Epithelial cell of proximal tubule (primary cell): Measurements from ENCODE around the gene NLRP12. TPM values are rescaled to one million over a fixed set of nuclear protein-coding genes. Genes with fewer than 3 reads are reported as not detected.
"Not testable (repeated sequence)": the region's sequence is repeated elsewhere in the genome, so short reads cannot be mapped to it uniquely, and the experiment has no call there.

Experiments
- DNase-seq: peaks from one replicate; pipeline ENCODE4 v3.0.0-alpha.2; 2011; ENCODE audit warnings: low read depth
- H3K4me3 ChIP-seq: 2 replicates; pipeline ENCODE4 v1.5.1; 2011; ENCODE audit warnings: low read depth, mild to moderate bottlenecking, low read length
- total RNA-seq: library from RNA; depleted of rRNA; stranded (reverse); fragments of >200 nt; gene quantifications from 2 replicates; pipeline ENCODE4 v1.2.3, GENCODE V29; 2015
- TF ChIP-seq, protein P1 (sequence below): conservative IDR thresholded peaks from 2 replicates; pipeline ENCODE4 v1.5.1; 2012; ENCODE audit warnings: low read depth, mild to moderate bottlenecking, low read length

Gene NLRP12
- total RNA-seq, 1 donor from 2014 or later, result not detected

DNA sequence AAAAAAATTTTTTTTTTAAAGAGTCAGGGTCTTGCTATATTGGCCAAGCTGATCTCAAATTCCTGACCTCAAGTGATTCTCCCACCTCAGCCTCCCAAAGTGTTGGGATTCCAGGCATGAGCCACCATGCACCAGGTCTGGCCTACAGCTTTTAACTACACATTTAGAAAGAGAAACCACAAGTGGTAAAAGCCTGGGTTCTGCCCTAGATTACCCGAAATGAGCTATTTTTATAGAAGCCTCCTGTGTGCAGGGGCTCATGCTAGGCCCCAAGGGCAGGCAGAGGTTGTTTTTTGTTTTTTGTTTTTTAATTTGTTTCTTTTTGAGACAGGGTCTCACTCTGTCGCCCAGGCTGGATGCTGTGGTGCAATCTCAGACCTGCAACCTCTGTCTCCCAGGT, 29.6 kb upstream of the NLRP12 start:
- DNase-seq, result no peak
- no peak overlapping the region for H3K4me3 ChIP-seq
- TF ChIP-seq, protein P1, sequence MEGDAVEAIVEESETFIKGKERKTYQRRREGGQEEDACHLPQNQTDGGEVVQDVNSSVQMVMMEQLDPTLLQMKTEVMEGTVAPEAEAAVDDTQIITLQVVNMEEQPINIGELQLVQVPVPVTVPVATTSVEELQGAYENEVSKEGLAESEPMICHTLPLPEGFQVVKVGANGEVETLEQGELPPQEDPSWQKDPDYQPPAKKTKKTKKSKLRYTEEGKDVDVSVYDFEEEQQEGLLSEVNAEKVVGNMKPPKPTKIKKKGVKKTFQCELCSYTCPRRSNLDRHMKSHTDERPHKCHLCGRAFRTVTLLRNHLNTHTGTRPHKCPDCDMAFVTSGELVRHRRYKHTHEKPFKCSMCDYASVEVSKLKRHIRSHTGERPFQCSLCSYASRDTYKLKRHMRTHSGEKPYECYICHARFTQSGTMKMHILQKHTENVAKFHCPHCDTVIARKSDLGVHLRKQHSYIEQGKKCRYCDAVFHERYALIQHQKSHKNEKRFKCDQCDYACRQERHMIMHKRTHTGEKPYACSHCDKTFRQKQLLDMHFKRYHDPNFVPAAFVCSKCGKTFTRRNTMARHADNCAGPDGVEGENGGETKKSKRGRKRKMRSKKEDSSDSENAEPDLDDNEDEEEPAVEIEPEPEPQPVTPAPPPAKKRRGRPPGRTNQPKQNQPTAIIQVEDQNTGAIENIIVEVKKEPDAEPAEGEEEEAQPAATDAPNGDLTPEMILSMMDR, result no peak

DNA sequence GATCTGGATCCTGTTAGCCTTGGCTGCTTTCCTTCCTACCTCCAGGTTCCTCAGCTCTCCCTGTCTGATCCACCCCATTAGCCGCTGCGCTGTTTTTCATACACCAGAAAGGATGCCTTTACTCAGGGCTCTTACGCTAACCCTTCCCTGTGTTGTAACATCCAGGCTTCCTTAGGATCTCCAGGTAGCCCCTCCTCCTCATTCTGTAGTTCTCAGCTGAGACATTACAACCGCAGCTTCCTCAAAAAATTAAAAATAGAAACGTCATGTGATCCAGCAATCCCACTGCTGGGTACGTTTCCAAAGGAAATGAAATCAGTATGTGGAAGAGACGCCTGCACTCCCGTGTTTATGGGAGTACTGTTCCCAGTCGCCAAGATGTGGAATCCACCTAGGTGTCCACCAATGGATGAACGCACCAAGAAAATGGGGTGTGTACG, 25.1 kb upstream of the NLRP12 start:
- no peak for DNase-seq

DNA sequence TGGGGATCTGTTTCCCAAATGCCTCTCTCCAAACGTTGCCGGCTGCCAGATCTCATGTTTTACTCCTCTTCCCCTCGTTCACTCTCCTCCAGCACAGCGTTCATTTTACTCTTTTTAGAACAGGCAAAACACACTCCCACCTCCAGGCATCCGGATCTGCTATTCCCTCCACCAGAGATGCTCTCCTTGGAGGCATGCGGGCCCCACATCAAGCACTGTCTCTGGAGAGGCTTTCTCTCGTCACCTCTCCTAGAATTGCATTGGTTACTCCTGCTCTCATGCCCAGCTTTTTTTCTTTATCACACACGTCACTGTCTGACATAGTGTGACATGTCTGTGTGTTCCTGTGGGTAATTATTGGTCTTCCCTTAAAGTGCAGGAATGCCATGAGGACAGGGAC, 23.4 kb upstream of the NLRP12 start:
- no peak for DNase-seq
- H3K4me3 ChIP-seq, result no peak overlapping the region
- TF ChIP-seq, protein P1, result no peak

More for the DNA sequence above, 25.1 kb upstream of the NLRP12 start:
- no peak overlapping the region for H3K4me3 ChIP-seq
- TF ChIP-seq, protein P1, result no peak

- no peak for DNase-seq
- no peak overlapping the region for H3K4me3 ChIP-seq
- TF ChIP-seq, protein P1, result no peak
Measured at GRCh38 chr19:53844849-53845246, 20.7 kb upstream of the NLRP12 start.

DNA sequence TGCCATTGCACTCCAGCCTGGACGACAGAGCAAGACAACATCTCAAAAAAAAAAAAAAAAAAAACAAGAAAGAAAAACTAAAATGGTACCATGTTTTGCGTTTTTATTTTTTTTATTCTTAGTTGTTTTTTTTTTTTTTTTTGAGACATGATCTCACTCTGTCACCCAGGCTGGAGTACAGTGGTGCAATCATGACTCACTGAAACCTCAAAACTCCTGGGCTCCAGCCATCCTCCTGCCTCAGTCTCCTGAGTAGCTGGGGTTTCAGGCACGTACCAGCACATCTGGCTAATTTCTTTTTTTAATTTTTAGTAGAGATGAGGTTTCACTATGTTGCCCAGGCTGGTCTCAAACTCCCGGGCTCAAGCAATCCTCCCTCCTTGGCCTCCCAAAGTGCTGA, 16.8 kb upstream of the NLRP12 start:
- H3K4me3 ChIP-seq, result not testable (repeated sequence)
- DNase-seq, result peak; percentile 20

DNA sequence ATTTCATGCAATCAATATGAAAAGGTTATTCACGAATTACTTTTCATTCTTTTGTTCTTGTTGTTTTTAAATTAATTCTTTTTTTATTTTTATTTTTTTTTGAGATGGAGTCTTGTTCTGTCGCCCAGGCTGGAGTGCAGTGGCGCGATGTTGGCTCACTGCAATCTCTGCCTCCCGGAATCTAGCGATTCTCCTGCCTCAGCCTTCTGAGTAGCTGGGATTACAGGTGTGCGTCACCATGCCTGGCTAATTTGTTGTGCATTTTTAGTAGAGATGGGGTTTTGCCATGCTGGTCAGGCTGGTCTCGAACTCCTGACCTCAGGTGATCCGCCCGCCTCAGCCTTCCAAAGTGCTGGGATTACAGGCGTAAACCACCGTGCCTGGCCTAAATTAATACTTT, 16.1 kb upstream of the NLRP12 start:
- DNase-seq, H3K4me3 ChIP-seq: not testable (repeated sequence)

DNA sequence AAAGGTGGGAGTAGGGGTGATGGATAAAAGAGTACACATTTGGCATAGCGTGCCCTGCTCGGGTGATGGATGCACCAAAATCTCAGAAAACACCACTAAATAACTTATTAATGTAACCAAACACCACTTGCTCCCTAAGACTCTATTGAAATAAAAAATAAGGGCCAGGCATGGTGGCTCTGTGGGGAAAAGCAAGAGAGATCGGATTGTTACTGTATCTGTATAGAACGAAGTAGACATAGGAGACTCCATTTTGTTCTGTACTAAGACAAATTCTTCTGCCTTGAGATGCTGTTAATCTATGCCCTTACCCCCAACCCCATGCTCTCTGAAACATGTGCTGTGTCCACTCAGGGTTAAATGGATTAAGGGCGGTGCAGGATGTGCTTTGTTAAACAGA, 14.3 kb upstream of the NLRP12 start:
- not testable (repeated sequence) for H3K4me3 ChIP-seq, DNase-seq

DNA sequence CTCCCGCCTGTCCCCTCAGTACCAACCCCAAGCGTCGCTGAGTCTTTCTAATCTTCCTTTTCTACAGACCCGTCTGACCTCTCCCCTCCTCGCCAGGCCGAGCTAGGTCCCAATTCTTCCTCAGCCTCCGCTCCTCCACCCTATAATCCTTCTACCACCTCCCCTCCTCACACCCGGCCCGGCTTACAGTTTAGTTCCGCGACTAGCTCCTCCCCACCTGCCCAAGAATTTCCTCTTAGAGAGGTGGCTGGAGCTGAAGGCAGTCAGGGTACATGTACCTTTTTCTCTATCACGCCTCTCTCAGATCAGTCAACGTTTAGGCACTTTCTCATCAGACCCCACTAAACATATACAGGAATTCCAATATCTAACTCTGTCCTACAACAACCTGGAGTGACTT, 8.7 kb upstream of the NLRP12 start:
- H3K4me3 ChIP-seq, result not testable (repeated sequence)

GRCh38 chr19:53828531-53828930, 4.4 kb upstream of the NLRP12 start:
- H3K4me3 ChIP-seq, result no peak overlapping the region
- DNase-seq, result no peak
- TF ChIP-seq, protein P1, result no peak

More for the DNA sequence above, 8.7 kb upstream of the NLRP12 start:
- DNase-seq, result not testable (repeated sequence)
